NOMO-1 (cell line): ENCODE measurements around the gene CTAGE1.
"Not testable (repeated sequence)": the region's sequence is repeated elsewhere in the genome, so short reads cannot be mapped to it uniquely, and the experiment has no call there.

ENCODE experiments used
- DNase-seq, 2 experiments: peaks; one replicate each; lab custom pipeline; 2025; ENCODE audit not compliant: unreplicated experiment in 2 of 2; lab: John Stamatoyannopoulos, UW

Gene CTAGE1

GRCh38 chr18:22393164-22393563 is 24.6 kb downstream of the CTAGE1 start:
- not testable (repeated sequence) for DNase-seq

GRCh38 chr18:22391407-22392345 is 26.0 kb downstream of the CTAGE1 start:
- DNase-seq = no peak

GRCh38 chr18:22387787-22388186 is 29.9 kb downstream of the CTAGE1 start:
- DNase-seq = no peak

DNA sequence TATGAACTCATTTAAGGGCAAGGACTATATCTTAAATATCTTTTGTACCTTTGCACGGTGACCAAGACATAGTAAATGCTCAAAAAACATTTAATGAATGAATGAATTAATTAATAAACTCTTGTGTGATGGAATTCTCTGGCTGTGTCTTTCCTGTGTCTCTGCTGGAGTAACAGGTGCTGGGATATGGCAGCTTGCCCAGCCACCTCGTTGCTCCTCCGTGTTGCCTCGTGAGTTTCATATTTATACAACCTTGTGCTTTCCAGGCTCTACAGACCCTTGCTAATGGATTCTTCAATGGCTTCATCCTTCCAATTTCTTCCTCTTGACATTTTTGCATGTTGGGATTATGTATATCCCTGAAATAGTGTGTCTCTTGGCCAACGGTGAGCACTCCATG is 30.4 kb downstream of the CTAGE1 start:
- no peak for DNase-seq

- DNase-seq = no peak
These were observed 32.0 kb downstream of the CTAGE1 start for GRCh38 chr18:22385718-22386117.

DNA sequence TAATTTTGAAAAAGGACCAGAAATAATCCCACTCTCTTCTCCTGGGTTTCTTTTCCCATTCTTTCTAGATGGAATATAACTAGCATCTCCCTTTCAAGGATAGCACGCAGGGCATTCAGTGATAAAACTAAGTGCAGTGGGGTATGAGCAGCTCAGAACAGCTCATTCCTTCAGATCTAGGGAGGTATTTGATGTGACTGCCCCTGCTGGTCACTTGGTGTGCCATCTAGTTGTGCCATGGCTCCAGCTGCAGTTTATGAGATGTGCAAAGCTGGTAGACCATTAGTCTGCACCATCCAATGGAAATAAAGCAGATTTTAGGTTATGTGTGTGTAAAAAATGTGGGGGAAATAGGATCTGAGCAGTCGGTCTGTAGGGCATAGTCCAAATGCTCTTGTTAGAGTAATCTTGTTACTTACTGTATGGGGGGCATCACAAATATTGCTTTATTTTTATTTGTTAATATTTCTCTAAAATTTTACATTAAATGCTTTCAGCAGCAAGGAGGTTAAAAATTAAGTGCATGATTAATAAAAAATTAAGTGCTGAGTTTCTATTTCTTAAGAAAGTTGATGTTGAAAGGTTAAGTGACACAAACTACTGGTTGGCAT is 38.9 kb downstream of the CTAGE1 start:
- peak in 1 of 2 experiments; percentile 16 for DNase-seq

- no peak for DNase-seq
These were observed 39.9 kb downstream of the CTAGE1 start for GRCh38 chr18:22377769-22378168.

GRCh38 chr18:22370414-22370813 is 47.3 kb downstream of the CTAGE1 start:
- DNase-seq = no peak

DNA sequence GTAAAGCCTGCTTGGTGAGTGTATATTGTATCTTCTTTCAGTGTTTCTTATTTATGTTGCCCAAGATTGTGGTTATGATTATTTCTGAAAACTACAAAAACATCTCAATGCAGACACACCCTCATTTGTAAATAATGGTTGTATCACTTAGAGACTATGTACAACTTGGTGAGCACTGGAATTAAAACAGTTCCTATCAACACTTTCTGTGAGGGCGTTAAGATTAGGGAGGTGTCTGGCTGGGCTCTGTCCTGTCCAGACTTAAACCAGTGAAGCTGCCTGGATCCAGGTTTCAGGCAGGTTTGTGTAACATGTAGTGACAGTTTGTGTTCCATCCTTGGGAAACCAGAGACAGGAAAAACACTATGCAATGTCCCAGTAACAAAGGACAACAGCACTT is 49.7 kb downstream of the CTAGE1 start:
- DNase-seq = no peak

DNA sequence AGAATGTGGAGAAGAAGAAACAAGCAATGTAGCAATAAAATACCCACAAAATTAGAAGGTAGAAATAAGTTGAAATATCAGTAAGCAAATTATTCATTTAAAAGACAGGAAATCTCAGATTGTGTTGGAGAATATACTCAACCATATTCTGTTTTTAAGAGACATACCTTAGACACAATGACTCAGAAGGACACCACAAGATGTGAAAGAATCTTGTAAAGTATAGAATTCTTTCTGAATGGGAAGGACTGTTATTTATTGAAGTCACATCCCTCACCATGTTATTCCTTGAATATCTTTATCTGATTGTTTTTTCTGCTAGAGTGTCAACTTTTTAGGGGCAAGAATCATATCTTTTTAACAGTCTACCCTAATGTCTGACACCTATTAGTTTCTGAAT is 50.4 kb downstream of the CTAGE1 start:
- DNase-seq = no peak

GRCh38 chr18:22363867-22364463 is 53.8 kb downstream of the CTAGE1 start:
- DNase-seq = no peak
